ENCODE results near the gene BTNL9. TPM values are rescaled to one million over a fixed set of nuclear protein-coding genes. Genes with fewer than 3 reads are reported as not detected.
"Not testable (repeated sequence)": the region's sequence is repeated elsewhere in the genome, so short reads cannot be mapped to it uniquely, and the experiment has no call there.

Gene BTNL9
- total and polyA plus RNA-seq, 2 experiments from 2014 or later: 0.11 to 0.27 TPM

DNA sequence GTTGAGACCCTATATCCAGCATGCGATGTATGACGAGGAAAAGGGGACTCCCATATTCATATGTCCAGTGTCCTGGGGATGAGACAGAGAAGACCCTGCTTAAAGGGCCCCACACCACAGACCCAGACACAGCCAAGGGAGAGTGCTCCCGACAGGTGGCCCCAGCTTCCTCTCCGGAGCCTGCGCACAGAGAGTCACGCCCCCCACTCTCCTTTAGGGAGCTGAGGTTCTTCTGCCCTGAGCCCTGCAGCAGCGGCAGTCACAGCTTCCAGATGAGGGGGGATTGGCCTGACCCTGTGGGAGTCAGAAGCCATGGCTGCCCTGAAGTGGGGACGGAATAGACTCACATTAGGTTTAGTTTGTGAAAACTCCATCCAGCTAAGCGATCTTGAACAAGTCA, 34.3 kb upstream of the BTNL9 start:
- H3K9me2 ChIP-seq (replicated peaks; ENCODE audit: insufficient read depth): no peaks in the 10 kb centered on the region
- H3K36me3 ChIP-seq (replicated peaks; ENCODE audit: insufficient read depth, low read depth): no peaks in the 10 kb centered on the region
- H3K27me3 ChIP-seq: peaks cover 4% of the 10 kb centered on the region
- TF ChIP-seq EZH2phosphoT487 (IDR thresholded peaks at IDR 0.05; ENCODE audit: low read depth, severe bottlenecking, unreplicated experiment): no peak
- TF ChIP-seq EZH2 (IDR thresholded peaks at IDR 0.05; ENCODE audit: borderline replicate concordance): no peak
- TF ChIP-seq, protein P1, sequence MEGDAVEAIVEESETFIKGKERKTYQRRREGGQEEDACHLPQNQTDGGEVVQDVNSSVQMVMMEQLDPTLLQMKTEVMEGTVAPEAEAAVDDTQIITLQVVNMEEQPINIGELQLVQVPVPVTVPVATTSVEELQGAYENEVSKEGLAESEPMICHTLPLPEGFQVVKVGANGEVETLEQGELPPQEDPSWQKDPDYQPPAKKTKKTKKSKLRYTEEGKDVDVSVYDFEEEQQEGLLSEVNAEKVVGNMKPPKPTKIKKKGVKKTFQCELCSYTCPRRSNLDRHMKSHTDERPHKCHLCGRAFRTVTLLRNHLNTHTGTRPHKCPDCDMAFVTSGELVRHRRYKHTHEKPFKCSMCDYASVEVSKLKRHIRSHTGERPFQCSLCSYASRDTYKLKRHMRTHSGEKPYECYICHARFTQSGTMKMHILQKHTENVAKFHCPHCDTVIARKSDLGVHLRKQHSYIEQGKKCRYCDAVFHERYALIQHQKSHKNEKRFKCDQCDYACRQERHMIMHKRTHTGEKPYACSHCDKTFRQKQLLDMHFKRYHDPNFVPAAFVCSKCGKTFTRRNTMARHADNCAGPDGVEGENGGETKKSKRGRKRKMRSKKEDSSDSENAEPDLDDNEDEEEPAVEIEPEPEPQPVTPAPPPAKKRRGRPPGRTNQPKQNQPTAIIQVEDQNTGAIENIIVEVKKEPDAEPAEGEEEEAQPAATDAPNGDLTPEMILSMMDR (IDR thresholded peaks at IDR 0.05; ENCODE audit: poor library complexity): no peak
- no peaks in the 10 kb centered on the region for H3K4me1 ChIP-seq (ENCODE audit: insufficient read depth)
- H3K79me2 ChIP-seq: no peaks in the 10 kb centered on the region
- H3K27ac ChIP-seq: no peak overlapping the region
- H4K20me1 ChIP-seq (ENCODE audit: insufficient read depth, poor library complexity, severe bottlenecking): no peaks in the 10 kb centered on the region
- no peaks in the 10 kb centered on the region for H3K9me3 ChIP-seq (ENCODE audit: low read depth)
- H3K4me3 ChIP-seq: no peak overlapping the region
- WGBS (ENCODE audit: low lambda C conversion rate, missing lambda C conversion rate): 65% methylated on average over 9 of the region's 9 CpGs
- H2AFZ ChIP-seq: no peak overlapping the region
- no peak overlapping the region for H3K4me2 ChIP-seq
- DNase-seq (ENCODE audit: low spot score): no peak

DNA sequence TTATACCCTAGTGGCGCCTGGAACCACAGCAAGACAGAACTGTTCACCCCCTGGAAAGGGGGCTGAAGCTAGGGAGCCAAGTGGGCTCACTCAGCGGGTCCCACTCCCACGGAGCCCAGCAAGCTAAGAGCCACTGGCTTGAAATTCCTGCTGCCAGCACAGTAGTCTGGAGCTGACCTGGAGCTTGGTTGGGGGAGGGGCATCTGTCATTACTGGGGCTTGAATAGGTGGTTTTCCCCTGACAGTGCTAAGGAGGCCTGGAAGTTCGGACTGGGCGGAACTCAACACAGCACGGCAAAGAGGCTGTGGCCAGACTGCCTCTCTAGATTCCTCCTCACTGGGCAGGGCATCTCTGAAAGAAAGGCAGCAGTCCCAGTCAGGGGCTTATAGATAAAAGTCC, 31.9 kb upstream of the BTNL9 start:
- no peak for DNase-seq (ENCODE audit: low spot score)
- Histone ChIP-seq H3K9me3 (ENCODE audit: low read depth) (no peaks in the 10 kb centered on the region), H3K79me2 (no peaks in the 10 kb centered on the region), H3K27ac (no peak overlapping the region), H3K27me3 (peaks cover 4% of the 10 kb centered on the region), H3K36me3 (replicated peaks; ENCODE audit: insufficient read depth, low read depth) (no peaks in the 10 kb centered on the region), H3K4me1 (ENCODE audit: insufficient read depth) (no peaks in the 10 kb centered on the region), H4K20me1 (ENCODE audit: insufficient read depth, poor library complexity, severe bottlenecking) (no peaks in the 10 kb centered on the region), H3K9me2 (replicated peaks; ENCODE audit: insufficient read depth) (no peaks in the 10 kb centered on the region), H3K4me2 (no peak overlapping the region), H2AFZ (no peak overlapping the region), H3K4me3 (no peak overlapping the region)
- TF ChIP-seq EZH2phosphoT487 (IDR thresholded peaks at IDR 0.05; ENCODE audit: low read depth, severe bottlenecking, unreplicated experiment) (no peak), EZH2 (IDR thresholded peaks at IDR 0.05; ENCODE audit: borderline replicate concordance) (no peak)
- 58% methylated on average over 6 of the region's 6 CpGs for WGBS (ENCODE audit: low lambda C conversion rate, missing lambda C conversion rate)

DNA sequence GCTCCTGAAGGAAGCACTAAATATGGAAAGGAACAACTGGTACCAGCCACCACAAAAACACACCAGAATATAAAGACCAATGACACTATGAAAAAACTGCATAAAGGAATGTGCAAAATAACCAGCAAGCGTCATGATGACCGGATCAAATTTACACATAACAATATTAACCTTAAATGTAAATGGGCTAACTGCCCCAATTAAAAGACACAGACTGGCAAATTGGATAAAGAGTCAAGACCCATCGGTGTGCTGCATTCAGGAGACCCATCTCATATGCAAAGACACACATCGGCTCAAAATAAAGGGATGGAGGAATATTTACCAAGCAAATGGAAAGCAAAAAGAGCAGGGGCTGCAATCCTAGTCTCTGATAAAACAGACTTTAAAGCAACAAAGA, 30.0 kb upstream of the BTNL9 start:
- not testable (repeated sequence) for H3K4me3 ChIP-seq; H3K27ac ChIP-seq; H3K79me2 ChIP-seq; H3K9me3 ChIP-seq (ENCODE audit: low read depth); H3K36me3 ChIP-seq (replicated peaks; ENCODE audit: insufficient read depth, low read depth); DNase-seq (ENCODE audit: low spot score); H3K4me1 ChIP-seq (ENCODE audit: insufficient read depth); H2AFZ ChIP-seq; H4K20me1 ChIP-seq (ENCODE audit: insufficient read depth, poor library complexity, severe bottlenecking); H3K9me2 ChIP-seq (replicated peaks; ENCODE audit: insufficient read depth); H3K27me3 ChIP-seq; H3K4me2 ChIP-seq
- WGBS (ENCODE audit: low lambda C conversion rate, missing lambda C conversion rate): 91% methylated on average over 4 of the region's 4 CpGs

DNA sequence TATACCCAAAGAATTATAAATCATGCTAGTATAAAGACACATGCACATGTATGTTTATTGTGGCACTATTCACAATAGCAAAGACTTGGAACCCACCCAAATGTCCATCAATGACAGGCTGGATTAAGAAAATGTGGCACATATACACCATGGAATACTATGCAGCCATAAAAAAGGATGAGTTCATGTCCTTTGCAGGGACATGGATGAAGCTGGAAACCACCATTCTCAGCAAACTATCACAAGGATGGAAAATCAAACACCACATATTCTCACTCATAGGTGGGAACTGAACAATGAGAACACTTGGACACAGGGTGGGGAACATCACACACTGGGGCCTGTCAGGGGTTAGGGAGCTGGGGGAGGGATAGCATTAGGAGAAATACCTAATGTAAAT, 25.4 kb upstream of the BTNL9 start:
- H3K79me2 ChIP-seq; H3K4me3 ChIP-seq; H2AFZ ChIP-seq; H3K27ac ChIP-seq; H3K27me3 ChIP-seq; H4K20me1 ChIP-seq (ENCODE audit: insufficient read depth, poor library complexity, severe bottlenecking); H3K4me2 ChIP-seq; H3K9me3 ChIP-seq (ENCODE audit: low read depth); H3K4me1 ChIP-seq (ENCODE audit: insufficient read depth); DNase-seq (ENCODE audit: low spot score); H3K36me3 ChIP-seq (replicated peaks; ENCODE audit: insufficient read depth, low read depth); H3K9me2 ChIP-seq (replicated peaks; ENCODE audit: insufficient read depth): not testable (repeated sequence)

DNA sequence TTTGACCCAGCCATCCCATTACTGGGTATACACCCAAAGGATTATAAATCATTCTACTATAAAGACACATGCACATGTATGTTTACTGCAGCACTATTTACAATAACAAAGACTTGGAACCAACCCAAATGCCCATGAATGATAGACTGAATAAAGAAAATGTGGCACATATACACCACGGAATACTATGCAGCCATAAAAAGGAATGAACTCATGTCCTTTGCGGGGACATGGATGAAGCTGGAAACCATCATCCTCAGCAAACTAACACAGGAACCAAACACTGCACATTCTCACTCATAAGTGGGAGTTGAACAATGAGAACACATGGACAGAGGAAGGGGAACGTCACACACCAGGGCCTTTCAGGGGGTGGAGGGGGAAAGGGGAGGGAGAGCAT, 22.6 kb upstream of the BTNL9 start:
- not testable (repeated sequence) for H3K9me3 ChIP-seq (ENCODE audit: low read depth); H3K4me1 ChIP-seq (ENCODE audit: insufficient read depth); H3K27me3 ChIP-seq; H3K79me2 ChIP-seq; H3K9me2 ChIP-seq (replicated peaks; ENCODE audit: insufficient read depth); H3K27ac ChIP-seq; DNase-seq (ENCODE audit: low spot score); H4K20me1 ChIP-seq (ENCODE audit: insufficient read depth, poor library complexity, severe bottlenecking); H3K4me2 ChIP-seq; H3K36me3 ChIP-seq (replicated peaks; ENCODE audit: insufficient read depth, low read depth); H2AFZ ChIP-seq; H3K4me3 ChIP-seq
- 94% methylated on average over 3 of the region's 3 CpGs for WGBS (ENCODE audit: low lambda C conversion rate, missing lambda C conversion rate)

All from hepatocyte (in vitro differentiated cells).